Measurements from ENCODE around the gene PRKG2.

The PRKG2 gene

DNA sequence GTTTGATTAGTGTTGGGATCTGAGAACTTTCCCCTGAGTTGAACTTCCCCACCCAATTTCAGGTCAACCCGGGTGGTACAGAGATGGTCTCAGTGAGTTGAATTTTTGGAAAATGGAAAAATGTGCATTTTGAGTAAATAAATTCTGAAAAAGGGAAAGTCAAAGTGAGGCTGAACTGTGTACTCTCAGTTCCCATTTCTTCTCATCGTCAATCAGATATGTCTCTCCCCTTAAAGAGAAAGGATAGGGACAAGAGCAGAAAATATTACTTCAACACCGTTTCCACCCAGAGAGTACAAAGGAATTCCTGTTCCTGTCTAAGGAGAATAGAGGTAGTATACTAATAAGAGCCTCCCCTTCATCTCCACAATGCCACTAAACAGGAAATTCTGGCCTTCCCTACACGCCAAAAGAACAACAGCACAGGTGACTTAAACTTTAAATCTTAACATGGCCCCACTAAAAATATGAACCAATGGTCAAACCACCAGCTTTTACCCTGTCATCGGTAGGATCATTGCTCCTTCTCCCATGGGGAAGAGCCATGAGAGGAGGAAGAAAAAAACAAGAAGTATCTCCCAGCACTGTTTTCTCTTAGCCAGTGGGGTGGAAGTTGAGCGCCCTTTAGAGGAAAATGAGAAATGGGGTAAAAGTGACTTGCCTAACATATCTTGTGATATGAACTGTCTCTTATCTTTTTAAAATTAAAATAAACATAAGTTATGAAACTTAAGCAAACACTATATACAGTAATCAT is 154.3 kb downstream of the PRKG2 start:
- no peaks in the 10 kb centered on the region for H3K4me1 ChIP-seq (ENCODE audit: control insufficient read depth in 1 of 2, insufficient read depth in 1 of 2, low read depth in 1 of 2, low read length in 1 of 2)
- TF ChIP-seq, protein P1, sequence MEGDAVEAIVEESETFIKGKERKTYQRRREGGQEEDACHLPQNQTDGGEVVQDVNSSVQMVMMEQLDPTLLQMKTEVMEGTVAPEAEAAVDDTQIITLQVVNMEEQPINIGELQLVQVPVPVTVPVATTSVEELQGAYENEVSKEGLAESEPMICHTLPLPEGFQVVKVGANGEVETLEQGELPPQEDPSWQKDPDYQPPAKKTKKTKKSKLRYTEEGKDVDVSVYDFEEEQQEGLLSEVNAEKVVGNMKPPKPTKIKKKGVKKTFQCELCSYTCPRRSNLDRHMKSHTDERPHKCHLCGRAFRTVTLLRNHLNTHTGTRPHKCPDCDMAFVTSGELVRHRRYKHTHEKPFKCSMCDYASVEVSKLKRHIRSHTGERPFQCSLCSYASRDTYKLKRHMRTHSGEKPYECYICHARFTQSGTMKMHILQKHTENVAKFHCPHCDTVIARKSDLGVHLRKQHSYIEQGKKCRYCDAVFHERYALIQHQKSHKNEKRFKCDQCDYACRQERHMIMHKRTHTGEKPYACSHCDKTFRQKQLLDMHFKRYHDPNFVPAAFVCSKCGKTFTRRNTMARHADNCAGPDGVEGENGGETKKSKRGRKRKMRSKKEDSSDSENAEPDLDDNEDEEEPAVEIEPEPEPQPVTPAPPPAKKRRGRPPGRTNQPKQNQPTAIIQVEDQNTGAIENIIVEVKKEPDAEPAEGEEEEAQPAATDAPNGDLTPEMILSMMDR (IDR thresholded peaks at IDR 0.05): no peak
- no peaks in the 10 kb centered on the region for H3K36me3 ChIP-seq
- H3K9me3 ChIP-seq: no peaks in the 10 kb centered on the region
- no peak overlapping the region for H3K4me3 ChIP-seq (ENCODE audit: low read depth in 1 of 2, low read length in 1 of 2)
- no peak overlapping the region for H3K27ac ChIP-seq
- H3K27me3 ChIP-seq: no peaks in the 10 kb centered on the region

DNA sequence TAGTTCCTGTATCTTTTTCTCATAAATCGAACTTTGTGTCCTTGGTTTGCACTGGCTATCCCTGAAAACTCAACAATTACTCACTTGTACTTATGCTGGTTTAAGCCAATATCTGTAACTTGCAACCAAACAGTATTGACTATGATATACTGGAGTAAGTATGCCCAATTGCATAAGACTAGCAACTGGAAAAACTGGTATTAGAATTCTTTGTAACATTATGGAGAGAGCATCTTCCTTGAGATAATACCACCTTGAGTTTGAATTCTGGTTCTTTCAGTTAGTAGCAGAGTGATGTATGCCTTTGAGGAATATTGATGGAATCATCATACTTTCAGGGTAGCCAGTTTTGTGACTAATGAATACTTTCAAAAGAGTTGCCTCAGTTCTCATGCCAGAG is 156.4 kb downstream of the PRKG2 start:
- Histone ChIP-seq H3K27me3 (no peaks in the 10 kb centered on the region), H3K4me1 (ENCODE audit: control insufficient read depth in 1 of 2, insufficient read depth in 1 of 2, low read depth in 1 of 2, low read length in 1 of 2) (no peaks in the 10 kb centered on the region), H3K4me3 (ENCODE audit: low read depth in 1 of 2, low read length in 1 of 2) (no peak overlapping the region), H3K36me3 (no peaks in the 10 kb centered on the region), H3K9me3 (no peaks in the 10 kb centered on the region), H3K27ac (no peak overlapping the region)
- TF ChIP-seq, protein P1 (IDR thresholded peaks at IDR 0.05): no peak

DNA sequence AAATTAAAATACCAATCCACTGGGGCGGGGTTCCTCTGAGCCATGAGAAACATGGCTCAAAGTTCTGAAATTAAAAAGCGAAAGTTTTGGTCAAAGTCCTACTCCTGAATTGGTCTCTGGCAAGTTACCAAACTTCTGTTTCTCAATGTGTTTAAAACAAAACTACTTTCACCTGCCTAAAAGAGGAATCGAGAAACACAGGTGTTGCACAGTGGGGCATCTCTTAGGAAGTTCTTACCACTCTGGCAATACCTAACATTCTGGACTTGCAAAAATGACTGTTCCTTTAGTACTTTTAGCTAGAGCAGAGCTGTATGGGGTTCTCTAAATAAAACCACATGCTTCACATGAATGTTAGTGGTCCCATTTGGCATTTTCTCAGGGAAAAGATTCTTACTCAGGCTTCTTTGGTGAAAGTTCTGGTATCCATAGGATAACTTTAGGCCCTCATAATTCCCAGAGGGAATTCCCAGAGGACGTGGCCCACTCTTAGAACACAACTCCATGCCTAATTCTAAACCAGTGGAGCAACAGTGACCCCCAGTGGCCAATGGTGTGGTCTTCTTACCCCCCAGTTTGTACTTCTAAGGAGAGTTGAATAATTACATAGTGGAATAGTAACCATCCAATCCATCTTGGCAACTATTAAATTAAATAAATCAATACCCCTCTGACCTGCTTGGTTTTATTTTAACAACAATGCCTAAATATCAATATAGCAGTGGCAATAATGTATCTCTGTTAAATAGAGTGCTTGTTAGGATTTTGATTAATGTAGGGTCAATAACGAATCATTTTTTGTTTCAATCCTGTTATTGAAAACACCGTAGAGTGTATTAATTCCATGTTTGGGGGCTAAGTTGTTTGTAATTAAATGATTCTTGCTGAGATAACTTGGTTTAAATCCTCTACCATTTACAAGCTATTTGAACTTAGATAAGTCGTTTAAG is 162.6 kb downstream of the PRKG2 start:
- TF ChIP-seq, protein P1 (IDR thresholded peaks at IDR 0.05): no peak
- H3K9me3 ChIP-seq: no peaks in the 10 kb centered on the region
- no peaks in the 10 kb centered on the region for H3K27me3 ChIP-seq
- no peaks in the 10 kb centered on the region for H3K4me1 ChIP-seq (ENCODE audit: control insufficient read depth in 1 of 2, insufficient read depth in 1 of 2, low read depth in 1 of 2, low read length in 1 of 2)
- no peak overlapping the region for H3K4me3 ChIP-seq (ENCODE audit: low read depth in 1 of 2, low read length in 1 of 2)
- no peaks in the 10 kb centered on the region for H3K36me3 ChIP-seq
- no peak overlapping the region for H3K27ac ChIP-seq

DNA sequence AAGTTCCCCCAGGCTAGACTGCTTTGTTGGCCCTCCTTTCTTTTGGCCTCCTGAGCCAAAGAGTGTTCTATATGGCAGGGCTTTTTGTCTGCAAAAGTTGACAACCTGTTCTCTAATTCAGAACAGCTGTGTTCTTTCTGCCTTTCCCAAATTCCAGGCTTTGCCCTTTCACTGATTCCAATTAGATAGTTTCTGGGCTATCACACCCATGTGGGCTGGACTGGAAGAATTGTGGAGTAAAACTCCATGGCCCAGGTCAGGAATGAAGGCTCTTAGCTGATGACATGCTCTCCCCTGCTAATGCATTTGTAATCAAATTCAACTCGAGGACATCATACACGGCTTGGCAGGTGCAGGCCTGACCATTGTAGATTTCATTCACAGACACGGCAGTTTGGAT is 165.1 kb downstream of the PRKG2 start:
- no peak overlapping the region for H3K4me3 ChIP-seq (ENCODE audit: low read depth in 1 of 2, low read length in 1 of 2)
- H3K4me1 ChIP-seq (ENCODE audit: control insufficient read depth in 1 of 2, insufficient read depth in 1 of 2, low read depth in 1 of 2, low read length in 1 of 2): no peaks in the 10 kb centered on the region
- no peaks in the 10 kb centered on the region for H3K9me3 ChIP-seq
- no peak overlapping the region for H3K27ac ChIP-seq
- TF ChIP-seq, protein P1 (IDR thresholded peaks at IDR 0.05): no peak
- no peaks in the 10 kb centered on the region for H3K27me3 ChIP-seq
- no peaks in the 10 kb centered on the region for H3K36me3 ChIP-seq

DNA sequence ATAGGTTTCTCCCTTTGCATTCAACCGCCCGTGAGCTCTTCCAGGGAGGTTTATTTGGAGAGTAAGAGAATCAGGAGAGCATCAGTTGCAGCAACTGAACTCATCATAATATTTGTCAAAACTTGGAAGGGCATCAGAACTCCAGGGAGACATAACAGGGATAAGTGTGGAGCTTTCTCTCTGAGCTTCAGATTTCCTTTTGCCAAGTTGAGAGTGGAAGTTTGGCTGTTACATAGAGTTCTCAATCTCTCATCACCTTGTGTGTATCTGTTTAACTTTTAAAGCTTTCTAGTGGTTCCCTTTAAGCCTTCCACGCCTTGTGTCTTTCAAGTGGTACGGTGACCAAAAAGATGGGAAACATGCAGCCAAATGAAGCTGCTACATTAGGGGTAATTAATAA is 165.7 kb downstream of the PRKG2 start:
- no peak overlapping the region for H3K4me3 ChIP-seq (ENCODE audit: low read depth in 1 of 2, low read length in 1 of 2)
- H3K9me3 ChIP-seq: no peaks in the 10 kb centered on the region
- TF ChIP-seq, protein P1 (IDR thresholded peaks at IDR 0.05): no peak
- no peaks in the 10 kb centered on the region for H3K4me1 ChIP-seq (ENCODE audit: control insufficient read depth in 1 of 2, insufficient read depth in 1 of 2, low read depth in 1 of 2, low read length in 1 of 2)
- no peaks in the 10 kb centered on the region for H3K27me3 ChIP-seq
- H3K27ac ChIP-seq: no peak overlapping the region
- no peaks in the 10 kb centered on the region for H3K36me3 ChIP-seq

Data from neutrophil (primary cell).